GM13976 (cell line): ENCODE measurements around the gene RWDD2A.
"Not testable (repeated sequence)": the region's sequence is repeated elsewhere in the genome, so short reads cannot be mapped to it uniquely, and the experiment has no call there.

ENCODE experiments used
- DNase-seq: peaks from one replicate; pipeline ENCODE4 v3.0.0; 2012; ENCODE audit warnings: low spot score
- CTCF ChIP-seq: IDR thresholded peaks from 2 replicates; pipeline ENCODE4 v1.5.1; 2012; ENCODE audit warnings: borderline replicate concordance, mild to moderate bottlenecking; ENCODE audit not compliant: insufficient read depth; ENCODE audit errors: extremely low read depth, missing control alignments, control extremely low read depth
- in situ Hi-C: fragments of 300-500 bp; cut with MboI; formaldehyde crosslinking; loops from one replicate; pipeline ENCODE4 v1.12.0; 2022; ENCODE audit warnings: low sequenced_read_pairs, mixed read lengths, inconsistent platforms; ENCODE audit not compliant: unreplicated experiment

RWDD2A gene

DNA sequence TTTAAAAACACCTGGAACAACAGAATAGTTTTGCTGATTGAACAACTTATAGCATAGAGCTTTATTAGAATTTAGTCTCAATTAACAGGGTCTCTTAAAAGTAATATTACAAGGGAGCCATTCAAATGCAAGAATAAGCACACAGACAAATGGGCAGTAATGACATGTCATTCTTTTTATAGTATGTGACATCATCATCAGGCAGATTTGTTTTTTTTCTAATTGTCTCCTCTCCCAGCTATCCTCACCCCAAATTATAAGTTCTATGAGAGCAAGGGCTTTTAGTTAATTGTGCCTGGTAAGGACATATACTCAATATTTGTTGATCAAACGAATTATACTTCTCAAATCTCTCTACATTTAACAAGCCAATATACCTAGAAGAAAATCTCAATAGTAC, 11.0 kb upstream of the RWDD2A start:
- in situ Hi-C loops = no loop called here
- DNase-seq = no peak
- TF ChIP-seq CTCF = no peak

DNA sequence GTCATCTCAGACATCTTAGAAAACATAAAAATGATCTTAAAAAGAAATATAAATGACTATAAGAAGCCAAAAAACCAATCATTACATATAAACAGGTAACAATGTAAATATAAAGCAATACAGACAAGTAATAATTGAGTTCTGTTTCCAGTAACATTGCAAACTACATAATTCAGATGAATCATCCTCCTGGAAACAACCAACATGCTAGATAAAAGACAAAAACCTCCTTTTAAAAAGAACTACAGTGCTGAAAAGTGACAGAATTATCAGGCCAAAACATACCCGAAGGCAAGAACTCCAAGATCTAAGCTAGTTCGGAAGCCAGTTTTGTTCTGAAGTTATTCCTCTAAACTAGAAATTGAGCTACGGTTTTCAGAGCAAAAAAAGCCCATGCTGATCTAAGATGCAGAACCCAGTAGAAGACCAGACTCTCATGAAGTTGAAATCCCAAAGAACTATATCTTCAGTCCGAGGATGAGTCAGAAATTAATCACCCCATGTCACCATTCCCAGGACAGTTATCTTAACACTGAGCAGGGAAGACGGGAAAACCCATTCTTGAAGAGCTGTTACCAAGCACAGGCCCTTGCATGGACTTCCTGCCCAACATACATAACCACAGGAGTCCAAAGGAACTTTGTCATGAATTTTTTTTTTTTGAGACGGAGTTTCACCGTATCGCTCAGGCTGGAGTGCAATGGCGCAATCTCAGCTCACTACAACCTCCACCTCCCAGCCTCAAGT, 9.9 kb upstream of the RWDD2A start:
- DNase-seq = no peak
- in situ Hi-C loops = no loop called here
- TF ChIP-seq CTCF = no peak

- DNase-seq = no peak
- no peak for TF ChIP-seq CTCF
- in situ Hi-C loops = no loop called here
Observed at GRCh38 chr6:83185096-83185495, 8.1 kb upstream of the RWDD2A start.

DNA sequence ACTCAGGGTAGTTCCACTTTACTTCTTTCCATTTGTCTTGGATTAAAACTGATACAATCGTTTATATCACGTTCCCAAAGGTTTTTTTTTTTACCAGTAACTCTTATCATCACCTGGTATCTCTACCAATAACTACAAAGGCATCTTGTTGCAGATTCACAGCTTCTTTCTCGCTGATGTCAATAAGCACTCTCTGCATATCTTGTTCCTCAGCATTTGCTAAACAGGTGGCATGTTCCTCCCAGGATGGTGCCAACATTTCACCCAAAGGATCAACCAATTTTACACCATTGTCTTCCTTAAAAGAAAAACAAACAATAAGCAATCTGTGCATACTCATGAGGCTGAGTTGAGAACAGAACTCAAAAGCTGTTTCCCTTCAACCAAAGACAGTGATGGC, 4.7 kb upstream of the RWDD2A start:
- no peak for DNase-seq
- in situ Hi-C loops = no loop called here
- no peak for TF ChIP-seq CTCF

DNA sequence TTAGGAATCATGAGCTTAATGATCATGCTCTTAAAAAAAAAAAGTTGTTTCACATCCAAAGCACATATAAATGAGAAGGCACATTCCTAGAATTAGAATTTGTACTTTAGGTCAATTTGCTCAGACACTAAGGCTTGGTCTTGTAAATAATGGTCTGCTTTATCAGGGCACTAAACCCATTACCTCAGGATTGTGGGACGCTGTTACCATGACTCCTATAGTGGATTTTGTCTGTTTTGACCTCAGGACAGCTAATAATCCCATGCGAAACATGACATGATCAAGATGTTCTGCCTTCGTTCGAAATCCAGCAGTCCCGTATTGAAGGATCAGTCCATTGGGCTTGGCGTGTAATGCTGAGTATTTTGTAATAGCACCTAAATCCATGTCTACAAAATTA, 2.5 kb upstream of the RWDD2A start:
- TF ChIP-seq CTCF = no peak
- in situ Hi-C loops = no loop called here

GRCh38 chr6:83191974-83192373, 1.2 kb upstream of the RWDD2A start:
- in situ Hi-C loops, DNase-seq: not testable (repeated sequence)

More for the DNA sequence above, 2.5 kb upstream of the RWDD2A start:
- DNase-seq = no peak

GRCh38 chr6:83192456-83192855, 701 bp upstream of the RWDD2A start:
- no peak for TF ChIP-seq CTCF
- DNase-seq = no peak
- in situ Hi-C loops = no loop called here
